Naive B cell (primary cell): Measurements from ENCODE around the gene ZFYVE1. TPM values are rescaled to one million over a fixed set of nuclear protein-coding genes. Genes with fewer than 3 reads are reported as not detected.
"Not testable (repeated sequence)": the region's sequence is repeated elsewhere in the genome, so short reads cannot be mapped to it uniquely, and the experiment has no call there.

ENCODE experiments used
- ATAC-seq, 2 donors: fragments of 150-1000 bp; cut with Tn5 transposase; 2 replicates each; pipeline ENCODE4 v1.10.0; 2021; ENCODE audit warnings: low read depth in 2 of 2, mild to moderate bottlenecking in 2 of 2, moderate library complexity in 2 of 2
- DNase-seq: peaks from one replicate; pipeline ENCODE4 v3.0.0; 2022
- H3K27ac Mint-ChIP-seq, 6 donors: one replicate each; pipeline ENCODE4 v1.8.0; 2020 to 2022; ENCODE audit warnings: mild to moderate bottlenecking in 6 of 6, mixed read lengths in 6 of 6, moderate library complexity in 5 of 6, inconsistent platforms in 2 of 6
- H3K27me3 Mint-ChIP-seq, 3 donors: one replicate each; pipeline ENCODE4 v1.8.0; 2021 to 2022; ENCODE audit warnings: mixed read lengths in 3 of 3, mild to moderate bottlenecking in 1 of 3
- H3K36me3 Mint-ChIP-seq, 2 donors: one replicate each; pipeline ENCODE4 v1.8.0; 2020 to 2022; ENCODE audit warnings: mixed read lengths in 2 of 2, inconsistent platforms in 1 of 2, mild to moderate bottlenecking in 1 of 2
- H3K4me1 Mint-ChIP-seq, 3 donors: one replicate each; pipeline ENCODE4 v1.8.0; 2020 to 2022; ENCODE audit warnings: mixed read lengths in 3 of 3, inconsistent platforms in 1 of 3, mild to moderate bottlenecking in 1 of 3, moderate library complexity in 1 of 3
- H3K4me3 Mint-ChIP-seq, 8 donors: one replicate each; pipeline ENCODE4 v1.8.0; 2020 to 2022; ENCODE audit warnings: mild to moderate bottlenecking in 8 of 8, mixed read lengths in 8 of 8, moderate library complexity in 8 of 8, inconsistent platforms in 2 of 8
- H3K9me3 Mint-ChIP-seq, 7 donors: one replicate each; pipeline ENCODE4 v1.8.0; 2020 to 2022; ENCODE audit warnings: mixed read lengths in 7 of 7, mild to moderate bottlenecking in 5 of 7, inconsistent platforms in 2 of 7, moderate library complexity in 1 of 7
- polyA plus RNA-seq, 6 donors: library from polyadenylated mRNA; unstranded; fragments of 300-500 nt; fragmentation: Illumina TruSeq; gene quantifications; one replicate each; pipeline ENCODE4 v1.2.3, GENCODE V29; 2021; ENCODE audit warnings: low read depth in 6 of 6

ZFYVE1 gene
- polyA plus RNA-seq, result 1 to 10 TPM; 5.5 to 9.5 (median 6.8) TPM

- Mint-ChIP-seq H3K9me3 (no peaks in the 10 kb centered on the region), H3K36me3 (peaks cover 2 to 17% of the 10 kb centered on the region in 2 donors), H3K4me1 (peaks cover 31 to 44% (median 41%) of the 10 kb centered on the region in 3 donors), H3K27ac (peak within 1 kb of the TSS; percentile 75 to 97 (median 91)), H3K4me3 (peak within 1 kb of the TSS; percentile 85 to 99 (median 98)), H3K27me3 (no peaks in the 10 kb centered on the region)
- ATAC-seq (peak; percentile 97), DNase-seq (peak; percentile 86)
Measured at GRCh38 chr14:73026845-73027542, at the start of gene ZFYVE1. ZFYVE1 (minus strand) TSS chr14:73027106; CDS start chr14:73024508, 2,598 bp downstream.

- ATAC-seq (no peak), DNase-seq (no peak)
- H3K9me3 Mint-ChIP-seq, result no peaks in the 10 kb centered on the region
- no peak overlapping the region for H3K27ac Mint-ChIP-seq
- H3K4me3 Mint-ChIP-seq, result no peak overlapping the region
- H3K4me1 Mint-ChIP-seq, result peaks cover 9 to 26% (median 10%) of the 10 kb centered on the region in 3 donors
- peaks cover 0 to 13% of the 10 kb centered on the region in 2 donors for H3K36me3 Mint-ChIP-seq
- no peaks in the 10 kb centered on the region for H3K27me3 Mint-ChIP-seq
Measured at GRCh38 chr14:73069585-73069984, 42.7 kb upstream of the ZFYVE1 start.

- ATAC-seq (peak in 1 of 2 donors; percentile 0), DNase-seq (no peak)
- no peak overlapping the region for H3K27ac Mint-ChIP-seq
- H3K36me3 Mint-ChIP-seq, result peaks cover 0 to 7% of the 10 kb centered on the region in 2 donors
- H3K27me3 Mint-ChIP-seq, result no peaks in the 10 kb centered on the region
- no peak overlapping the region for H3K4me3 Mint-ChIP-seq
- H3K4me1 Mint-ChIP-seq, result peaks cover 21 to 55% (median 31%) of the 10 kb centered on the region in 3 donors
- no peaks in the 10 kb centered on the region for H3K9me3 Mint-ChIP-seq
Measured at GRCh38 chr14:73058922-73059673, 32.2 kb upstream of the ZFYVE1 start.

- H3K27ac Mint-ChIP-seq, result no peak within 1 kb of the TSS
- DNase-seq (peak; percentile 97), ATAC-seq (peak; percentile 90 to 93)
- peaks cover 0 to under 1% of the 10 kb centered on the region in 2 donors for H3K36me3 Mint-ChIP-seq
- H3K27me3 Mint-ChIP-seq, result no peaks in the 10 kb centered on the region
- peak within 1 kb of the TSS in 1 of 8 donors; percentile 2 for H3K4me3 Mint-ChIP-seq
- peaks cover 14 to 47% (median 24%) of the 10 kb centered on the region in 3 donors for H3K4me1 Mint-ChIP-seq
- no peaks in the 10 kb centered on the region for H3K9me3 Mint-ChIP-seq
Measured at GRCh38 chr14:73058224-73058921, 31.5 kb upstream of the ZFYVE1 start, which contains the start of gene RBM25. RBM25 (plus strand) TSS chr14:73058534; CDS start chr14:73071642, 13,108 bp downstream.

GRCh38 chr14:73057944-73058223 lies 31.0 kb upstream of the ZFYVE1 start:
- no peaks in the 10 kb centered on the region for H3K36me3 Mint-ChIP-seq
- H3K4me3 Mint-ChIP-seq, result no peak overlapping the region
- DNase-seq (no peak), ATAC-seq (peak in 1 of 2 donors; percentile 0)
- no peaks in the 10 kb centered on the region for H3K27me3 Mint-ChIP-seq
- peaks cover 13 to 42% (median 22%) of the 10 kb centered on the region in 3 donors for H3K4me1 Mint-ChIP-seq
- no peak overlapping the region for H3K27ac Mint-ChIP-seq
- H3K9me3 Mint-ChIP-seq, result no peaks in the 10 kb centered on the region

GRCh38 chr14:73055251-73055650 lies 28.3 kb upstream of the ZFYVE1 start:
- Mint-ChIP-seq H3K4me3 (peak overlapping the region in 1 of 8 donors; percentile 16), H3K9me3 (no peaks in the 10 kb centered on the region), H3K27ac (no peak overlapping the region), H3K4me1 (peaks cover 10 to 18% (median 13%) of the 10 kb centered on the region in 3 donors), H3K27me3 (no peaks in the 10 kb centered on the region), H3K36me3 (no peaks in the 10 kb centered on the region)
- DNase-seq (no peak), ATAC-seq (no peak)

GRCh38 chr14:73049428-73049827 lies 22.5 kb upstream of the ZFYVE1 start:
- Mint-ChIP-seq H3K27me3 (no peaks in the 10 kb centered on the region), H3K27ac (peak overlapping the region in 1 of 6 donors; percentile 14), H3K36me3 (no peaks in the 10 kb centered on the region), H3K4me1 (peaks cover 0 to 5% (median 4%) of the 10 kb centered on the region in 3 donors), H3K9me3 (no peaks in the 10 kb centered on the region), H3K4me3 (no peak overlapping the region)
- no peak for DNase-seq
- ATAC-seq, result no peak

GRCh38 chr14:73047808-73048207 lies 20.9 kb upstream of the ZFYVE1 start:
- H3K27ac Mint-ChIP-seq, result no peak overlapping the region
- DNase-seq (no peak), ATAC-seq (peak; percentile 32 to 43)
- H3K4me3 Mint-ChIP-seq, result no peak overlapping the region
- peaks cover 0 to 5% (median 4%) of the 10 kb centered on the region in 3 donors for H3K4me1 Mint-ChIP-seq
- H3K9me3 Mint-ChIP-seq, result no peaks in the 10 kb centered on the region
- H3K36me3 Mint-ChIP-seq, result no peaks in the 10 kb centered on the region
- no peaks in the 10 kb centered on the region for H3K27me3 Mint-ChIP-seq

GRCh38 chr14:73036706-73037450 lies 10.0 kb upstream of the ZFYVE1 start:
- not testable (repeated sequence) for ATAC-seq, DNase-seq, H3K4me1 Mint-ChIP-seq, H3K36me3 Mint-ChIP-seq, H3K27me3 Mint-ChIP-seq, H3K9me3 Mint-ChIP-seq, H3K4me3 Mint-ChIP-seq, H3K27ac Mint-ChIP-seq

- DNase-seq (no peak), ATAC-seq (no peak)
- Mint-ChIP-seq H3K4me3 (peak overlapping the region in 6 of 8 donors; percentile 35 to 99 (median 94)), H3K27me3 (no peaks in the 10 kb centered on the region), H3K9me3 (no peaks in the 10 kb centered on the region), H3K27ac (no peak overlapping the region), H3K4me1 (peaks cover 25 to 35% (median 31%) of the 10 kb centered on the region in 3 donors), H3K36me3 (peaks cover 0 to 10% of the 10 kb centered on the region in 2 donors)
Measured at GRCh38 chr14:73027984-73028383, 1.1 kb upstream of the ZFYVE1 start.

GRCh38 chr14:73027546-73027945 lies 640 bp upstream of the ZFYVE1 start:
- Mint-ChIP-seq H3K4me1 (peaks cover 28 to 40% (median 35%) of the 10 kb centered on the region in 3 donors), H3K4me3 (peak overlapping the region; percentile 85 to 99 (median 98)), H3K27me3 (no peaks in the 10 kb centered on the region), H3K9me3 (no peaks in the 10 kb centered on the region), H3K36me3 (peaks cover 0 to 14% of the 10 kb centered on the region in 2 donors), H3K27ac (peak overlapping the region in 5 of 6 donors; percentile 27 to 93 (median 85))
- DNase-seq, result no peak
- no peak for ATAC-seq

- H3K27ac Mint-ChIP-seq, result peak overlapping the region; percentile 63 to 95 (median 77)
- H3K36me3 Mint-ChIP-seq, result peaks cover 8 to 17% of the 10 kb centered on the region in 2 donors
- ATAC-seq (no peak), DNase-seq (no peak)
- peaks cover 31 to 51% (median 46%) of the 10 kb centered on the region in 3 donors for H3K4me1 Mint-ChIP-seq
- peak overlapping the region; percentile 85 to 99 (median 96) for H3K4me3 Mint-ChIP-seq
- H3K9me3 Mint-ChIP-seq, result no peaks in the 10 kb centered on the region
- no peaks in the 10 kb centered on the region for H3K27me3 Mint-ChIP-seq
Measured at GRCh38 chr14:73026243-73026844, 562 bp downstream of the ZFYVE1 start.
